Measurements from ENCODE around the gene PTGES.
"Not testable (repeated sequence)": the region's sequence is repeated elsewhere in the genome, so short reads cannot be mapped to it uniquely, and the experiment has no call there.

DNA sequence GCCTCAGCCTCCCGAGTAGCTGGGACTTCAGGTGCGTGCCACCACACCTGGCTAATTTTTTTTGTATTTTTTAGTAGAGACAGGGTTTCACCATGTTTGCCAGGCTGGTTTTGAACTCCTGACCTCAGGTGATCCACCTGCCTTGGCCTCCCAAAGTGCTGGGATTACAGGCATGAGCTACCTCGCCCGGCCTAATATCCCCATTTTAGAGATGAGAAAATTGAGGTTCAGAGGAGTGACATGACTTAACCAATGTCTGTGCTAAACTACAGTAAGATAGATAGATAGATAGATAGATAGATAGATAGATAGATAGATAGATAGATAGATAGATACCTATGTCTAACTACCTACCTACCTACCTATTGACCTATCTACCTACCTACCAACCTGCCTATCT lies 23.3 kb upstream of the PTGES start:
- TF ChIP-seq, protein P1, sequence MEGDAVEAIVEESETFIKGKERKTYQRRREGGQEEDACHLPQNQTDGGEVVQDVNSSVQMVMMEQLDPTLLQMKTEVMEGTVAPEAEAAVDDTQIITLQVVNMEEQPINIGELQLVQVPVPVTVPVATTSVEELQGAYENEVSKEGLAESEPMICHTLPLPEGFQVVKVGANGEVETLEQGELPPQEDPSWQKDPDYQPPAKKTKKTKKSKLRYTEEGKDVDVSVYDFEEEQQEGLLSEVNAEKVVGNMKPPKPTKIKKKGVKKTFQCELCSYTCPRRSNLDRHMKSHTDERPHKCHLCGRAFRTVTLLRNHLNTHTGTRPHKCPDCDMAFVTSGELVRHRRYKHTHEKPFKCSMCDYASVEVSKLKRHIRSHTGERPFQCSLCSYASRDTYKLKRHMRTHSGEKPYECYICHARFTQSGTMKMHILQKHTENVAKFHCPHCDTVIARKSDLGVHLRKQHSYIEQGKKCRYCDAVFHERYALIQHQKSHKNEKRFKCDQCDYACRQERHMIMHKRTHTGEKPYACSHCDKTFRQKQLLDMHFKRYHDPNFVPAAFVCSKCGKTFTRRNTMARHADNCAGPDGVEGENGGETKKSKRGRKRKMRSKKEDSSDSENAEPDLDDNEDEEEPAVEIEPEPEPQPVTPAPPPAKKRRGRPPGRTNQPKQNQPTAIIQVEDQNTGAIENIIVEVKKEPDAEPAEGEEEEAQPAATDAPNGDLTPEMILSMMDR (IDR thresholded peaks at IDR 0.05) = not testable (repeated sequence)
- TF ChIP-seq POLR2A, EP300 (IDR thresholded peaks at IDR 0.05): not testable (repeated sequence)

Measured in tibial nerve (tissue), 4 donors.